Measurements from ENCODE around the gene PRTFDC1.
"Not testable (repeated sequence)": the region's sequence is repeated elsewhere in the genome, so short reads cannot be mapped to it uniquely, and the experiment has no call there.

PRTFDC1 gene

DNA sequence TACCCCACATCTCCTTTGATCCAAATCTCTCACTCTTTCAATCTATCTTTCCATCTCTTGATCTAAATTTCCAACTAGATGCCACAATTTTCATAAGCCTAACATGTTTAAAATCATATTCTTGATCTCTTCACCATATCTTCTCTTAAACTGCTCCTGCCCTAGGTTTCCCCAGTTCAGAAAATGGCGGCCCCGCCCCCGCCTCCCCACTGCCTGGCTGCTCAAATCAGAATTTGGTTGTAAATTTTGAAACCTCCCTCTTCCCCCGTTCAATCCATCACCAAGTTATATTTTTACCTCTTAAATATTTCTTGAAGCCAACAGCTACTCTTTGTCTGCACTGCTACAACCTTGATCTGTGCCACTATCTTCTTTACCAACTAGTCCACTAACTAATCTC lies 27.3 kb upstream of the PRTFDC1 start:
- H3K4me3 ChIP-seq (ENCODE audit: low read length), result no peak overlapping the region

DNA sequence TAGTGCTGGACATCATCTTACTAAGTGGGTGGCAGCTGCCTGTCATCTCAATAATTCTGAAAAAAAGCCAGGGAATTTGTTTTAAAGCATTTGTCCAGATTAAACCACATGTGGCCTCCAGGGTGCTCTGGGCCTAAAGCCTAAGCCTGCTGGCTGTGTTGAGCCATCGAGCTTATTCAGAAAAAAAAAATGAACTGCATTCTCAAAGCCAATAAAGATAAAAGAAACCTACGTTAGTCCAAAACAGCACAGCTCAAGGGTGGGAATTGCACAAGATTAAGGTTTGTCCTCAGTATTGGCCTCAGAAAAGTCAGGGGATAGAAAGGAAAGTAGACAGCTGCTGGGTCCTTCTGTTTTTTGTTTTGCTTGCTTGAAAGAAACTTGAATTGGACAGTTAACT lies 22.6 kb upstream of the PRTFDC1 start:
- TF ChIP-seq ZNF274 (IDR thresholded peaks at IDR 0.05; ENCODE audit: low read depth, low read length), result no peak

More for the DNA sequence above, 27.3 kb upstream of the PRTFDC1 start:
- TF ChIP-seq ZNF274 (IDR thresholded peaks at IDR 0.05; ENCODE audit: low read depth, low read length), result no peak

DNA sequence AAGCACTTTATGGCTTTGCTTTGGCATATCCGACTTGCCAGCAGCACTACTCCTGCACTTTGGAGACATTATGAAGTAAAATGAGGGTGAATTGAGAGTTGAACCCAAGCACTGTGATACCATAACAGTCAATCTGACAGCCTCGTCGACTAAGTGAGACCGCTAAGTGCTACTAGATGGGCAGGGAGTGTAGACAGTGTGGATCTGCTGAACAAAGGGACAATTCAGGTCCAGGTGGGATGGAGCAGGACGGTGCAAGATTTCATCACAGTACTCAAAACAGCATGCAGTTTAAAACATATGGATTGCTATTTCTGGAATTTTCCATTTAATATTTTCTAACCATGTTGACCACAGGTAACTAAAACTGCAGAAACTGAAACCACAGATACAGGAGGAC lies 20.8 kb upstream of the PRTFDC1 start:
- no peak for TF ChIP-seq ZNF274 (IDR thresholded peaks at IDR 0.05; ENCODE audit: low read depth, low read length)

More for the DNA sequence above, 22.6 kb upstream of the PRTFDC1 start:
- no peak overlapping the region for H3K4me3 ChIP-seq (ENCODE audit: low read length)

DNA sequence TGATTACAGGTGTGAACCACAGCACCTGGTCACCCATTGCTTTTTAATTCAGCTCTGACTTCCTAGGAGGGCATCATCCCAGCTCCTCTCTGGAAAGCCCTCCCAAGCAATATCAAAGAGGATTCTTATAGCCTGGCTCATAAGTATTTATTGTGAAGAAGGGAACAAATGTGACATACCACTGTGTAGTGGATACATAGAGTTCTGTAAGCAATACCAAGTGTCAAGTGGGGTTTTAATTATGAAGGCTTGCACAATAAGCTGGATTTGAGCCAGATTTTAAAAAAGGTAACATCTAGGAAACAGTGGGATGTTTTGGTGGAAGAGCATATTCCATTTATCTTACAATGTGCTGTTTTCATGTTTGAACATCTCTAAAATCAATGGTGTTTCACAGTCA lies 19.0 kb upstream of the PRTFDC1 start:
- H3K4me3 ChIP-seq (ENCODE audit: low read length), result no peak overlapping the region
- no peak for TF ChIP-seq ZNF274 (IDR thresholded peaks at IDR 0.05; ENCODE audit: low read depth, low read length)

More for the DNA sequence above, 20.8 kb upstream of the PRTFDC1 start:
- H3K4me3 ChIP-seq (ENCODE audit: low read length), result no peak overlapping the region

DNA sequence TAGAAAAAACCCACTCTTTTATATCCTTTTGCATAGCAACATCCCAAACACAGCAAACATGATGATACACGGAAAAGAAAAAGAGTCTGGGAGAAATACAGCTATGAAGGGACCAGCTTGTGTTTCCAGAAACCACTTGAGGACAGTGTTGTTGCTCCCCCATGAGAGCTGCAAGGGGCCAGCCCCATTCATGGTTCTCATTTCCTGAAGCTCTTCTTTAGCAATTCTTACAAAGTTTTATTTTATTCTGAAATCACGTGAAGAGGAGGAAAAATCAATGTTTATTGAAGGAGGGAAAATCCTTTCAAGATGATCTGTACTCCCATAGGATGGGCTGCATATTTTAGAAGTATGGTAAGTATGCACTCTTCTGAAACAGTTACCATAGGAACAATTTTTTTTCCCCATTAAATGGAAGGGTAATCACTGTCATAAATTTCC lies 17.5 kb upstream of the PRTFDC1 start:
- H3K4me3 ChIP-seq (ENCODE audit: low read length), result no peak overlapping the region
- TF ChIP-seq ZNF274 (IDR thresholded peaks at IDR 0.05; ENCODE audit: low read depth, low read length), result no peak

DNA sequence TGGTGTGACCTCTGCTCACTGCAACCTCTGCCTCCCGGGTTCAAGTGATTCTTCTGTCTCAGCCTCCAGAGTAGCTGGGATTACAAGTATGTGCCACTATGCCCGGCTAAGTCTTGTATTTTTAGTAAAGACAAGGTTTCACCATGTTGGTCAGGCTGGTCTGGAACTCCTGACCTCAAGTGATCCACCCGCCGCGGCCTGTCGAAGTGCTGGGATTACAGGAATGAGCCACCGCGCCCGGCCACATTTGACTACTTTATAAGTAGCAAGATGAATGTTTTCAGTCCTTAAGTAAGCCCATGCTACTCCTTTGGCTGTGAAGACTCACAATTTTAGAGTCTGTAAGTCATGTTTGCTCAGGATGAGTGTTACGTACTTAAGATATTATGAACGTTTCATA lies 16.5 kb upstream of the PRTFDC1 start:
- not testable (repeated sequence) for H3K4me3 ChIP-seq (ENCODE audit: low read length)

DNA sequence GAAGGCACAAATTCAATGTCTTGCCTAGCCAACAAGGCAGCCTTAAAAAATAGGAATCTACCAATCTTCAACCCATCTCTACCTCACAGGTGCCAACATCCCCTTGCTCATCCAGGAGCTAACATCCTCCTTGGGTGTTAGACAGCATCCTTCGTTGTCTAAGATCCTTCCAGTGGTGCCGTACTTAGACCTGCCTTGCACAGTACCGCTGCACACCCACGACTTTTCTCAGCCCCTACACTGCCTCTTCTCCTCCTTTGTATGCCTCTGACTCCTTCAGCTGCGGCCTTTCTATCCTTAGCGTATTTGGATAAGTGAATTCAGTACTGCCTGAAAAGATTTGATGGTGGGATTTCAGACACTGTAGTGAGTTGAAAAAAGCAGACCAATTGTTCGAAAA lies 15.9 kb upstream of the PRTFDC1 start:
- H3K4me3 ChIP-seq (ENCODE audit: low read length), result no peak overlapping the region
- no peak for TF ChIP-seq ZNF274 (IDR thresholded peaks at IDR 0.05; ENCODE audit: low read depth, low read length)

DNA sequence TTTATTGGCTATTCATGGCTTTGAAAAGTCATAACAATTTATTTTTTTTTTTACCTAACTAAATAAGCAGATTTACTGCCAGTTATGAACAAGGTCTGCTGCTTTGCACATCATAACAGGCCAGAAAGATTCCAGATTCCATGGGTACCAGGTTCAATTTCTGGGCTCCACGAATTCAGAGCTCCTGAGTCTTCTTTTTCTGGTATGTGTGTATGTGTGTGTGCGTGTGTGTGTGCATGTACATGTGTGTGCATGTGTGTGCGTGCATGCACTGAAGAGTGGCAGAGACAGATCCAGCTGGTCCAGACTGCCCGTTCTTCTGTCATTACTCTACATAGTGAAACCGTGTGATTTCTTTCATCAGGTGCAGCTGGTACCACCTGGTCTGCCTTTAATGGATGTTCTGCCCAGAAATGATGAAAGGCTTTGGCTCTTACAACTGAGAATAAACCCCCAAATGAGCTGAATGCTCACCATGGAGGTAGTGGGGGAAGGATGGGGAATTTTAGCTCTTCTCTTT lies 14.6 kb upstream of the PRTFDC1 start:
- no peak for TF ChIP-seq ZNF274 (IDR thresholded peaks at IDR 0.05; ENCODE audit: low read depth, low read length)
- H3K4me3 ChIP-seq (ENCODE audit: low read length), result no peak overlapping the region

DNA sequence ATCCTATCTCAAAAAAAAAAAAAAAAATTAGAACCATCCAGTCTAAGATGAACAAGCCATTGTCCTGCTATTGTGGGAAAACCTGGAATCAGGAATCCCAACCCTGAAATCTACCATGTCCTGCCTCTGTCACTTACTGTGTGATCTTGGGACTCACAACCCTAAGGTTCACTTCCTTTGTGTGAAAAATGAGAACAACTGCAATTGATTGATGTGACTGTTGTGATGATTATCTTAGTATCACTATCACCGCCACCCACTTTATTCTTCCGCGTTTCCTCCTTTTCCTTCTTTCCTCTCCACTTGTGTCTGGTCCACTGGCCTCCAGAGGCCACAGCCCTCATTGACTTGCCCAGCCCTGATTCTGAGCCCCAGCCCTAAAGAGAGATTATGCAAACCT lies 12.6 kb upstream of the PRTFDC1 start:
- H3K4me3 ChIP-seq (ENCODE audit: low read length), result no peak overlapping the region
- no peak for TF ChIP-seq ZNF274 (IDR thresholded peaks at IDR 0.05; ENCODE audit: low read depth, low read length)

DNA sequence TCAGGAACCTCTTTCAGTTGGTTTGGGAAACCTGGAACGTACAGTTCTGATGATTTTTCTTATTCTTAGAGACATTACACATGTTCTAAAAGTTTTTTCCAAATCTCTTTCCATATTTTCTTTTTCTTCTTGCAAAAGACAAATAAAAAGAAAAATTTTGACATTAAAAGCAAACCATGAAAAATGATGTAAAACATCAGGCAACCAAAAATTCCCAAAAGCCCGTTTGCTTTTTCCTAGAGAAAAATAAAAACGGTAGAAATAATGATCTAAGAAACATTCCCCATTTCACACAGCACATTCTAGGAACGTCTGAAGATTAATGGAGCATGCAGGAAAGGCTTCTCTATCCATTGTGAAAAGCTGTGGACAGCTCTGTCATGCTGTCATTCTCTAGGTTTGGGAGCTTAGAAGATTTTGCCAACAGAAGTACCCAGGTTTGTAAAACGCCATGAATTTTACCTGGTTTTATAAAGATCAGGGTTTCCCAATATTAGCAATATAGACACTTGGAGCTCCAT lies 11.2 kb upstream of the PRTFDC1 start:
- H3K4me3 ChIP-seq (ENCODE audit: low read length), result no peak overlapping the region
- TF ChIP-seq ZNF274 (IDR thresholded peaks at IDR 0.05; ENCODE audit: low read depth, low read length), result no peak

DNA sequence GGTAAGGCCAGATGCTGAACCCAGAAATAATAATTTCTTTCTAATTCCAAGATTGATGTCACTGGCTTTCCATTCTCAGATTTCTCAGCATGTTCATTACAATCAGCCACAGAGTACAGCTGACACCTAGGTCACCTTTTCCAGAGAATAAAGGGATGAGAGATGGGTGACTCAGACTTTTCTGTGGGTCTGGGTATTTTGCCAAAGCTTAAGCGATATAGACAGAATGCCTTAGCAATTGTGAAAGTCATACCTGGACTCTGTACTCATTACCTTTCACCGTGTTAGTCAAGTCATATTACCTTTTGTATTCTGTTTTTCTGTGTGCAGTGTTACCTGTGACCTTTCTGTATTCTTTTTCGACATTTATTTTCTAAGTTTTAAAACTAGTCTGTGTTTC lies 10.6 kb upstream of the PRTFDC1 start:
- no peak overlapping the region for H3K4me3 ChIP-seq (ENCODE audit: low read length)
- no peak for TF ChIP-seq ZNF274 (IDR thresholded peaks at IDR 0.05; ENCODE audit: low read depth, low read length)

DNA sequence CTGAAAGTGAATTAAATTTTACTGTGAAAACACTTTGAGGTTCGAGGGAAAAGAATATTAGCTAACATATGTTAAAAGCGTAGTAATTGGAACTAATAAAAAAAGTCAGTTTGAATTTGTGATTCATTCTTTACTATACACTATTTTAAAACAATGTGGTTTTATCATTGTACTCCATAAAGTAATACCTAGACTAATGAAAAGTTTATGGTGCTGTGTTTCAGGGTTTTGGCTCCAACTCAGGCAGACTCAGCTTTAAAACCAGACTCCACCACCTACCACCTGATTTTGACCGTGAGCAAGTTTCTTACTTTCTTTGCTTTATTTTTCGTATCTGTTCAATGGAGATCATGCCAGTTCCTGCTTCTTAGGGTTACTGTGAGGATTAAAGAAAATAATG lies 9.2 kb upstream of the PRTFDC1 start:
- no peak overlapping the region for H3K4me3 ChIP-seq (ENCODE audit: low read length)
- no peak for TF ChIP-seq ZNF274 (IDR thresholded peaks at IDR 0.05; ENCODE audit: low read depth, low read length)

DNA sequence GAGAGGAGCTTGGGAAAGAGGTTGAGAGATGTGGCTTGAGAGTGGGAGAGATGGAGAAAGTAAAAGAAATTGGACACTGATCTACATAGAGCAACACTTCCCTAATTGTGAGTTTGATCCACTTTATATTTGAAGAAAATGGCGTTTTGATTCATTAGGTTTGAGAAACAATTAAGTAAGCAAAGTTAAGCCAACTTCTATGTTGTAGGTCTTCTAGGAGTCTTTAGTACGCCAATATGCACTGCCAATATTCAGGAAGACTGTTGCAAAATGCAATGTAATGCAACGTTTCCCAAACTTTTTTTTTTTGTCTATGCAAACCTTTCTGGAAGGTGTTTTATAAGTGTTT lies 7.0 kb upstream of the PRTFDC1 start:
- TF ChIP-seq ZNF274 (IDR thresholded peaks at IDR 0.05; ENCODE audit: low read depth, low read length), result no peak
- H3K4me3 ChIP-seq (ENCODE audit: low read length), result no peak overlapping the region

DNA sequence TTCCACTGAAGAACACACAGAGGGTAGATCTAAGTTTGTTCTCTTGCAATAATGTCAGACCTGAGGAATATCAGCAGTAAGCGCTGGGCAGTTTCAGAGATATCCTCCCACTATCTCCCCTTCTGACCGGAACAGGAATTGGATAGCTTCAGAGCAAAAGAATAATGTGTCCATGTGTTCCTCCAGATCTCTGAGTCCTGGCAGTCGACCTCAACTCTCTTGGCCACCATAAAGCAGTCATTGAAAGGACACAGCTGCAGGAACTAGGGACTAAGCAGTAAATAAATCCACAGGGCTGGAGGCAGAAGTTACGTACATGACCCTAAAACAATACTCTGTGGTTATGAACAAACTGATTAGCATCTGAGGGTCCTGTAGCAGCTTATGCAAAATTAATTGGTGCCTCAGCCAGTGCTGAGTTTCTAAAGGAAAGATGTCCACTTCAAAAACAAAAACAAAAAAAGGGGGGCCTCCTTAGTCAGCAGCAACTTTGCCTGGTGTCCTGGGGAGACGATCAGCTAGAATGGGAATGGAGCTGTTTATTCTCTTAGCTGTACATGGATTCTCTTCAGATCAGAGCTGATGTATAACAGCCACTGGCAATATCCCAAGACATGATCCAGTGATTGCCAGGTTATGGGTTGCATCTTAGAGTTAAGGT lies 6.4 kb upstream of the PRTFDC1 start:
- no peak overlapping the region for H3K4me3 ChIP-seq (ENCODE audit: low read length)
- no peak for TF ChIP-seq ZNF274 (IDR thresholded peaks at IDR 0.05; ENCODE audit: low read depth, low read length)

DNA sequence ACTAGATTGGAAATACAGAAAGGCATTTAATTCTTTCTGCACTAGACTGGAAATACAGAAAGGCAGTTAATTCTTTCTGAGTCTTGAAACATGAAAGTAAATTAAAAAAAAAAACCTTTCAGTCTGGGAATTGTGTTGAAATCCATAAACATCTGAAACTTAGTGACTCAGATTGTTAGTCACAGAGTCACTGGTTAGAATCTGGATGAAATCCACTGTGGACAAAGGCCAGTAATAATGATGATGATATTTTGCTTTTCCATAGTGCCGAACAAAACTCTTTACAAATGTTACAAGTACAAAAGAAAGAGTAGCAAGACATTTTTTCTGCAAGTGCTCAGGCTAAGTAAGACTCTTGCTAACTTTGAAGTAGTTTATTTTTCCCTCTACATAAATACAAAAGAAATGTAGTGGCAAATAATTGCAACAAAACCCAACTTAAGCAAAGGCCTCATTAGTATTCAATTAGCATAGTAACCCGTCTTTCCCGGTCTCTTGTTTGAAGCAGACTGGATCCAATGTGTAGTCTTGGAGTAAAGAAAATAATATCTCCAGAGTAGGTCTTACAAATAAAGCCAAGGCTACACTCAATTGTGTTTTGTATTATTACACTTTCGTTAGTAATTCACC lies 5.8 kb upstream of the PRTFDC1 start:
- H3K4me3 ChIP-seq (ENCODE audit: low read length), result no peak overlapping the region
- TF ChIP-seq ZNF274 (IDR thresholded peaks at IDR 0.05; ENCODE audit: low read depth, low read length), result no peak

DNA sequence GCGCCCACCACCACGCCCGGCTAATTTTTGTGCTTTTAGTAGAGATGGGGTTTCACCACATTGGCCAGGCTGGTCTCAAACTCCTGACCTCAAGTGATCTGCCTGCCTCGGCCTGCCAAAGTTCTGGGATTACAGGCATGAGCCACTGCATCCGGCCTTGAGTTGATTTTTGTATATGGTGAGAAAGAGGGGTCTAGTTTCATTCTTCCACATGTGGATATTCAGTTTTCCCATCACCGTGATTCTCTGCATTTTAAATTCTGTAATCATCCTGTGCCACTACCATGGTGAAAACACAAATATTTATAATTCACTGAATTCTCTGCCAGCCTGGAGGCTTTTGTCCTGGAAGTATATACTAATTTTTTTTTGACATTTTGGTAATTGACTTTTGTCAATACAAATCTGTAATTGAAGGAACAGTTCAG lies 5.2 kb upstream of the PRTFDC1 start:
- H3K4me3 ChIP-seq (ENCODE audit: low read length), result not testable (repeated sequence)

Measured in GM08714 (cell line).